Thyroid gland (tissue), 4 donors: ENCODE results near the gene CHRNG.

ENCODE experiments used
- CTCF ChIP-seq, 6 experiments: fragments of 200-600 bp in 3 of 6; fragments of 450-650 bp in 3 of 6; sonication (generic) in 3 of 6; IDR thresholded peaks; one replicate each; pipeline ENCODE4 v1.5.1; 2016 to 2019; ENCODE audit warnings: antibody characterized with exemption in 6 of 6, mild to moderate bottlenecking in 2 of 6, inconsistent platforms in 1 of 6, moderate library complexity in 1 of 6
- POLR2A ChIP-seq, 2 donors: fragments of 450-650 bp; IDR thresholded peaks; one replicate each; pipeline ENCODE4 v1.6.1; 2017; ENCODE audit warnings: antibody characterized with exemption in 2 of 2, mild to moderate bottlenecking in 2 of 2, moderate library complexity in 1 of 2

GRCh38 chr2:232568161-232568560 is 28.7 kb downstream of the CHRNG start:
- TF ChIP-seq CTCF (IDR thresholded peaks at IDR 0.05): no peak
- TF ChIP-seq POLR2A (IDR thresholded peaks at IDR 0.05): no peak
